HEK293T (cell line): ENCODE results near the gene AGA.

ENCODE experiments used
- SP1 ChIP-seq: fragments of 450-650 bp; IDR thresholded peaks from 2 replicates; pipeline ENCODE4 v1.6.1; 2017
- SUZ12 ChIP-seq: fragments of 450-650 bp; IDR thresholded peaks from 2 replicates; pipeline ENCODE4 v1.6.1; 2016; ENCODE audit warnings: mild to moderate bottlenecking

GRCh38 chr4:177404986-177405385 is 37.3 kb downstream of the AGA start:
- TF ChIP-seq SUZ12 (no peak), SP1 (no peak)
